GM12878 (cell line): ENCODE data around the gene TBC1D1. TPM values are rescaled to one million over a fixed set of nuclear protein-coding genes. Genes with fewer than 3 reads are reported as not detected.

ENCODE experiments used
- ATAC-seq: fragments of 200-7000 bp; cut with Tn5 transposase; 3 replicates; pipeline ENCODE4 v1.9.1; 2020; ENCODE audit warnings: mild to moderate bottlenecking, moderate library complexity
- BruUV-seq: library from RNA; stranded (reverse); fragments of 400-500 nt; replicated peaks from 2 replicates; lab custom pipeline; 2021; lab: Mats Ljungman, UMichigan
- CTCF ChIA-PET: fragments of 300-600 bp; sonication (Branson Sonifier 250); formaldehyde crosslinking; extraction: SDS; loops from one replicate; lab custom pipeline; 2021; ENCODE audit warnings: inconsistent platforms; lab: Yijun Ruan, JAX
- POLR2A ChIA-PET: fragments of 350-600 bp; formaldehyde crosslinking; extraction: SDS; loops from one replicate; lab custom pipeline; 2021; ENCODE audit warnings: inconsistent platforms; lab: Charles Lee
- RAD21 ChIA-PET: fragments of 300-600 bp; sonication (Branson Sonifier 250); formaldehyde crosslinking; loops from one replicate; lab custom pipeline; 2023; ENCODE audit warnings: antibody characterized with exemption; ENCODE audit not compliant: unreplicated experiment; lab: Charles Lee
- SMC1A ChIA-PET: fragments of 300-600 bp; sonication (Branson Sonifier 250); formaldehyde crosslinking; loops from one replicate; lab custom pipeline; 2023; ENCODE audit not compliant: unreplicated experiment, uncharacterized antibody; lab: Charles Lee
- DNase-seq: peaks from one replicate; pipeline ENCODE4 v3.0.0-alpha.2; 2011; ENCODE audit warnings: low read depth, low spot score
- FAIRE-seq: peaks from 3 replicates; lab custom pipeline; 2011; peaks lifted over from hg19 to GRCh38; lab: Jason Lieb, UNC
- H2AFZ ChIP-seq: 2 replicates; pipeline ENCODE4 v1.6.0; 2011; ENCODE audit warnings: low read depth, low read length, control low read depth; ENCODE audit not compliant: control insufficient read depth
- H3K27ac ChIP-seq: 2 replicates; pipeline ENCODE4 v1.5.1; 2011; ENCODE audit warnings: control low read depth; ENCODE audit not compliant: control insufficient read depth, insufficient read depth
- H3K27me3 ChIP-seq, 2 experiments: replicated peaks in 1 of 2; 2 replicates each; pipeline versions ENCODE4 v1.6.0 to v1.6.1; 2011; ENCODE audit warnings: low read length in 1 of 2; ENCODE audit not compliant: control insufficient read depth in 2 of 2, insufficient read depth in 2 of 2
- H3K36me3 ChIP-seq, 2 experiments: 2 replicates each; pipeline ENCODE4 v1.5.1; 2011; ENCODE audit warnings: low read length in 1 of 2; ENCODE audit not compliant: control insufficient read depth in 2 of 2, insufficient read depth in 2 of 2
- H3K4me1 ChIP-seq: 2 replicates; pipeline ENCODE4 v1.6.1; 2011; ENCODE audit warnings: mild to moderate bottlenecking, low read length, moderate library complexity, mixed read lengths; ENCODE audit not compliant: control insufficient read depth, insufficient read depth
- H3K4me2 ChIP-seq: 2 replicates; pipeline ENCODE4 v1.6.0; 2011; ENCODE audit warnings: control low read depth; ENCODE audit not compliant: control insufficient read depth, insufficient read depth
- H3K4me3 ChIP-seq: fragments of 200-600 bp; sonication (generic); 2 replicates; pipeline ENCODE4 v1.5.1; 2016
- H3K79me2 ChIP-seq: 2 replicates; pipeline ENCODE4 v1.6.0; 2011; ENCODE audit warnings: low read length; ENCODE audit not compliant: control insufficient read depth, insufficient read depth
- H3K9ac ChIP-seq: 2 replicates; pipeline ENCODE4 v1.8.0; 2011; ENCODE audit warnings: low read length, control low read depth, mixed read lengths; ENCODE audit not compliant: control insufficient read depth, insufficient read depth
- H3K9me3 ChIP-seq: replicated peaks from 3 replicates; pipeline ENCODE4 v1.5.1; 2011; ENCODE audit warnings: mild to moderate bottlenecking, low read length; ENCODE audit not compliant: control insufficient read depth, insufficient read depth
- H4K20me1 ChIP-seq: 2 replicates; pipeline ENCODE4 v1.6.0; 2011; ENCODE audit not compliant: control insufficient read depth, insufficient read depth
- ATF7 ChIP-seq: fragments of 450-650 bp; IDR thresholded peaks from 2 replicates; pipeline ENCODE4 v1.6.1; 2016; ENCODE audit warnings: low read depth, mild to moderate bottlenecking
- CHD1 ChIP-seq: IDR thresholded peaks from 2 replicates; pipeline ENCODE4 v1.6.1; 2012; ENCODE audit warnings: low read depth, low read length, improper control_type of control experiment
- ETV6 ChIP-seq, 2 experiments: fragments of 450-650 bp in 1 of 2; IDR thresholded peaks in 1 of 2; conservative IDR thresholded peaks in 1 of 2; 2 replicates each; pipeline ENCODE4 v1.6.1; 2014; ENCODE audit warnings: antibody characterized with exemption in 1 of 2, borderline replicate concordance in 1 of 2, low read depth in 1 of 2, mild to moderate bottlenecking in 1 of 2, moderate library complexity in 1 of 2
- FOS ChIP-seq: IDR thresholded peaks from 3 replicates; pipeline ENCODE4 v1.6.1; 2011; ENCODE audit warnings: borderline replicate concordance; ENCODE audit not compliant: insufficient read length; ENCODE audit errors: extremely low read depth
- HDAC6 ChIP-seq: fragments of 200-600 bp; sonication (generic); IDR thresholded peaks from one replicate; pipeline ENCODE4 v1.8.0; 2017; ENCODE audit warnings: antibody characterized with exemption; ENCODE audit not compliant: unreplicated experiment
- IKZF2 ChIP-seq, 2 experiments: fragments of 450-650 bp; IDR thresholded peaks; 2 replicates each; pipeline ENCODE4 v1.6.1; 2017; ENCODE audit warnings: mild to moderate bottlenecking in 2 of 2, moderate library complexity in 2 of 2
- NR2F1 ChIP-seq: fragments of 450-650 bp; conservative IDR thresholded peaks from 2 replicates; pipeline ENCODE4 v1.6.1; 2017; ENCODE audit warnings: mild to moderate bottlenecking
- POU2F2 ChIP-seq: IDR thresholded peaks from 3 replicates; pipeline ENCODE4 v1.6.1; 2011; ENCODE audit warnings: low read depth, mild to moderate bottlenecking, low read length, borderline replicate concordance
- RB1 ChIP-seq: fragments of 450-650 bp; formaldehyde crosslinking; IDR thresholded peaks from 2 replicates; pipeline ENCODE4 v1.6.1; 2017; ENCODE audit warnings: mild to moderate bottlenecking, borderline replicate concordance
- RCOR1 ChIP-seq: conservative IDR thresholded peaks from 2 replicates; pipeline ENCODE4 v1.6.1; 2012; ENCODE audit warnings: low read depth, low read length, improper control_type of control experiment
- RELB ChIP-seq: fragments of 450-650 bp; IDR thresholded peaks from 2 replicates; pipeline ENCODE4 v1.6.1; 2017; ENCODE audit warnings: low read depth, mild to moderate bottlenecking, moderate library complexity
- SMARCA5 ChIP-seq: fragments of 450-650 bp; IDR thresholded peaks from 2 replicates; pipeline ENCODE4 v1.6.1; 2017; ENCODE audit warnings: mild to moderate bottlenecking
- STAT3 ChIP-seq: IDR thresholded peaks from 2 replicates; pipeline ENCODE4 v1.6.1; 2011; ENCODE audit warnings: low read depth, low read length, improper control_type of control experiment
- TARDBP ChIP-seq: IDR thresholded peaks from 2 replicates; pipeline ENCODE4 v1.6.1; 2016; ENCODE audit warnings: borderline replicate concordance
- ZNF687 ChIP-seq: fragments of 450-650 bp; IDR thresholded peaks from 2 replicates; pipeline ENCODE4 v1.6.1; 2017; ENCODE audit warnings: mild to moderate bottlenecking, moderate library complexity
- WGBS: methylation state at CpG from one replicate; pipeline ENCODE4 v1.1.6; 2016; ENCODE audit warnings: low lambda C conversion rate; ENCODE audit not compliant: insufficient replicate concordance, insufficient coverage; ENCODE audit errors: missing lambda C conversion rate; 5-methylcytosine and 5-hydroxymethylcytosine counted together
- in situ Hi-C: fragments of 300-500 bp; cut with MboI; formaldehyde crosslinking; loops from 9 replicates; pipeline ENCODE4 v1.14.3; 2018; ENCODE audit warnings: mixed read lengths
- intact Hi-C: fragments of 100-400 bp; cut with micrococcal nuclease; formaldehyde crosslinking; loops from one replicate; pipeline ENCODE4 v1.14.2; 2022; ENCODE audit not compliant: unreplicated experiment
- polyA plus RNA-seq, 11 experiments: library from polyadenylated mRNA; depleted of rRNA in 4 of 11; unstranded in 6 of 11; stranded (reverse) in 5 of 11; fragments of >200 nt; fragmentation: Nextera tagmentation in 4 of 11; fragmentation: Illumina TruSeq in 1 of 11; extraction: Ambion mirVana in 4 of 11; extraction: Trizol in 1 of 11; gene quantifications; 1 replicate in 1 of 11; 2 replicates in 10 of 11; pipeline versions ENCODE4 v1.2.1 to v1.2.3, GENCODE V29; 2011 to 2016; ENCODE audit warnings: inconsistent platforms in 2 of 11, missing spikeins in 2 of 11, low read depth in 1 of 11
- total RNA-seq, 4 experiments: library from RNA; depleted of rRNA in 3 of 4; stranded (reverse); fragments of >200 nt in 3 of 4; fragmentation: Illumina TruSeq in 1 of 4; extraction: Trizol in 1 of 4; gene quantifications; 2 replicates each; pipeline versions ENCODE4 v1.2.1 to v1.2.3, GENCODE V29; 2013 to 2021

TBC1D1 gene
- total and polyA plus RNA-seq, 10 of the 15 experiments (the other 5 are each of a cell fraction or from before 2014, with no cell fraction given), result 5.3 to 102 (median 57.8) TPM

- ChIA-PET CTCF (interaction anchor here (0.6 to 1.2 kb wide), 2 partner anchors 23 to 71 kb away, joined by 3 read pairs; no protein-coding TSS in a partner anchor), POLR2A (no interaction called here), SMC1A (interaction anchor here (0.8 kb wide), 1 partner anchor 14 kb away, joined by 3 read pairs; no protein-coding TSS in a partner anchor), RAD21 (no interaction called here)
- H3K4me2 ChIP-seq, result no peak overlapping the region
- H3K9ac ChIP-seq, result no peak overlapping the region
- no peaks in the 10 kb centered on the region for H3K27me3 ChIP-seq
- H3K4me3 ChIP-seq, result no peak overlapping the region
- FAIRE-seq (no peak), ATAC-seq (no peak)
- H2AFZ ChIP-seq, result no peak overlapping the region
- H4K20me1 ChIP-seq, result no peaks in the 10 kb centered on the region
- in situ Hi-C loops (no loop called here), intact Hi-C loops (no loop called here)
- no peaks in the 10 kb centered on the region for H3K9me3 ChIP-seq
- TF ChIP-seq NR2F1 (no peak), IKZF2 (IDR thresholded peaks at IDR 0.05) (no peak), CHD1 (no peak), STAT3 (no peak), SMARCA5 (no peak), RELB (no peak), RB1 (no peak), RCOR1 (no peak), ETV6 (conservative IDR thresholded peaks at IDR 0.05 in 1 of 2, IDR thresholded peaks at IDR 0.05 in 1 of 2; ENCODE audit: borderline replicate concordance in 1 of 2, low read depth in 1 of 2) (no peak), HDAC6 (no peak), ZNF687 (no peak), ATF7 (no peak), POU2F2 (no peak), FOS (no peak), TARDBP (no peak)
- TF ChIP-seq, all 136 proteins: peak for 0
- Histone ChIP-seq H3K36me3 (peaks cover 3 to 17% of the 10 kb centered on the region in 2 experiments), H3K79me2 (no peaks in the 10 kb centered on the region), H3K4me1 (no peaks in the 10 kb centered on the region), H3K27ac (no peak overlapping the region)
- no TSS peak for BruUV-seq
- WGBS, result 82% methylated on average over 13 of the region's 13 CpGs
- DNase-seq, result no peak
These were observed 132.7 kb downstream of the TBC1D1 start for GRCh38 chr4:38023347-38024205.
